HepG2 (cell line): Measurements from ENCODE around the gene APOD. TPM values are rescaled to one million over a fixed set of nuclear protein-coding genes. Genes with fewer than 3 reads are reported as not detected.
A peak's percentile ranks its signal among the peaks of the same experiment; 100 is the strongest.

ENCODE experiments used
- ATF7-NPFF ChIP-seq: sonication (generic); formaldehyde crosslinking; IDR thresholded peaks from 2 replicates; pipeline ENCODE4 v1.8.1; 2023; ENCODE audit warnings: mild to moderate bottlenecking, low read depth, missing genetic modification reagents, moderate library complexity
- BRCA1 ChIP-seq: sonication (generic); formaldehyde crosslinking; IDR thresholded peaks from 2 replicates; pipeline ENCODE4 v1.4.0; 2020; ENCODE audit warnings: missing genetic modification reagents
- CEBPB ChIP-seq: IDR thresholded peaks from 2 replicates; pipeline ENCODE4 v1.6.1; 2011; ENCODE audit warnings: low read depth, low read length, improper control_type of control experiment, borderline replicate concordance
- CHD4 ChIP-seq: fragments of 200-600 bp; sonication (generic); IDR thresholded peaks from 2 replicates; pipeline ENCODE4 v1.7.0; 2017; ENCODE audit warnings: mild to moderate bottlenecking, low read length, borderline replicate concordance
- HDAC1 ChIP-seq: sonication (generic); formaldehyde crosslinking; IDR thresholded peaks from 2 replicates; pipeline ENCODE4 v1.5.1; 2020; ENCODE audit warnings: mild to moderate bottlenecking, missing genetic modification reagents
- HIVEP1 ChIP-seq: sonication (generic); formaldehyde crosslinking; IDR thresholded peaks from 2 replicates; pipeline ENCODE4 v1.4.0; 2020; ENCODE audit warnings: mild to moderate bottlenecking, missing genetic modification reagents
- HNF4G ChIP-seq, 2 experiments: sonication (generic) in 1 of 2; formaldehyde crosslinking in 1 of 2; IDR thresholded peaks; 2 replicates each; pipeline versions ENCODE4 v1.4.0 to v1.6.1; 2011 to 2020; ENCODE audit warnings: borderline replicate concordance in 2 of 2, low read depth in 2 of 2, mild to moderate bottlenecking in 2 of 2, low read length in 1 of 2, missing genetic modification reagents in 1 of 2, moderate library complexity in 1 of 2
- HNRNPL ChIP-seq: fragments of 200-400 bp; formaldehyde crosslinking; IDR thresholded peaks from 2 replicates; pipeline ENCODE4 v1.6.1; 2017; ENCODE audit warnings: mild to moderate bottlenecking, low read depth, low read length
- JUNB ChIP-seq: sonication (generic); formaldehyde crosslinking; IDR thresholded peaks from 2 replicates; pipeline ENCODE4 v1.8.0; 2022; ENCODE audit warnings: missing genetic modification reagents, mild to moderate bottlenecking, borderline replicate concordance
- JUND ChIP-seq: sonication (generic); formaldehyde crosslinking; IDR thresholded peaks from 2 replicates; pipeline ENCODE4 v1.8.0; 2022; ENCODE audit warnings: mild to moderate bottlenecking, missing genetic modification reagents
- MYC ChIP-seq: sonication (generic); formaldehyde crosslinking; IDR thresholded peaks from 2 replicates; pipeline ENCODE4 v1.9.0; 2021; ENCODE audit warnings: missing genetic modification reagents, borderline replicate concordance
- SAFB2 ChIP-seq: sonication (generic); formaldehyde crosslinking; IDR thresholded peaks from 2 replicates; pipeline ENCODE4 v1.5.1; 2020; ENCODE audit warnings: missing genetic modification reagents, low read depth, mild to moderate bottlenecking, borderline replicate concordance
- SATB2 ChIP-seq: sonication (generic); formaldehyde crosslinking; IDR thresholded peaks from 2 replicates; pipeline ENCODE4 v1.5.0; 2020; ENCODE audit warnings: missing genetic modification reagents
- SIX1 ChIP-seq: sonication (generic); formaldehyde crosslinking; IDR thresholded peaks from 2 replicates; pipeline ENCODE4 v1.4.0; 2020; ENCODE audit warnings: missing genetic modification reagents, borderline replicate concordance
- SOX6 ChIP-seq, 2 experiments: fragments of 450-650 bp in 1 of 2; sonication (generic) in 1 of 2; formaldehyde crosslinking in 1 of 2; IDR thresholded peaks; 2 replicates each; pipeline versions ENCODE4 v1.4.0 to v1.6.1; 2017 to 2020; ENCODE audit warnings: antibody characterized with exemption in 1 of 2, mild to moderate bottlenecking in 1 of 2, missing genetic modification reagents in 1 of 2
- SP2 ChIP-seq: sonication (generic); formaldehyde crosslinking; IDR thresholded peaks from 2 replicates; pipeline ENCODE4 v1.5.1; 2020; ENCODE audit warnings: mild to moderate bottlenecking, missing genetic modification reagents
- TAF15 ChIP-seq: fragments of 200-400 bp; formaldehyde crosslinking; IDR thresholded peaks from one replicate; pipeline ENCODE4 v1.6.1; 2018; ENCODE audit warnings: mild to moderate bottlenecking, low read depth, low read length; ENCODE audit not compliant: poor library complexity, severe bottlenecking
- U2AF1 ChIP-seq: fragments of 200-400 bp; formaldehyde crosslinking; optimal IDR thresholded peaks from 2 replicates; pipeline ENCODE3; 2017; ENCODE audit warnings: mild to moderate bottlenecking, low read depth, low read length
- ZBTB20 ChIP-seq: sonication (generic); formaldehyde crosslinking; IDR thresholded peaks from 2 replicates; pipeline ENCODE4 v1.8.1; 2023; ENCODE audit warnings: missing genetic modification reagents, low read depth, mild to moderate bottlenecking, borderline replicate concordance
- ZEB1 ChIP-seq: IDR thresholded peaks from 2 replicates; pipeline ENCODE4 v1.6.1; 2012; ENCODE audit warnings: mild to moderate bottlenecking, low read depth, inconsistent platforms; ENCODE audit not compliant: insufficient replicate concordance
- ZFP37 ChIP-seq: sonication (generic); formaldehyde crosslinking; IDR thresholded peaks from 2 replicates; pipeline ENCODE4 v1.4.0; 2020; ENCODE audit warnings: missing genetic modification reagents, borderline replicate concordance
- ZNF276 ChIP-seq: sonication (generic); formaldehyde crosslinking; IDR thresholded peaks from 2 replicates; pipeline ENCODE4 v1.4.0; 2020; ENCODE audit warnings: mild to moderate bottlenecking, low read depth, missing genetic modification reagents
- ZNF75D ChIP-seq: sonication (generic); formaldehyde crosslinking; IDR thresholded peaks from 2 replicates; pipeline ENCODE4 v1.8.1; 2023; ENCODE audit warnings: missing genetic modification reagents, mild to moderate bottlenecking, borderline replicate concordance
- polyA plus RNA-seq, 8 experiments: library from polyadenylated mRNA; depleted of rRNA in 3 of 8; stranded (reverse) in 7 of 8; unstranded in 1 of 8; fragments of >200 nt; fragmentation: Illumina TruSeq in 4 of 8; extraction: Trizol in 4 of 8; gene quantifications; 2 replicates each; pipeline versions ENCODE4 v1.2.1 to v1.2.3, GENCODE V29; 2011 to 2016; ENCODE audit warnings: low read depth in 4 of 8, missing spikeins in 1 of 8, mixed read lengths in 1 of 8; ENCODE audit not compliant: insufficient read depth in 1 of 8
- total RNA-seq, 5 experiments: library from RNA; depleted of rRNA; stranded (reverse); fragments of >200 nt; fragmentation: Illumina TruSeq; extraction: Trizol; gene quantifications; 2 replicates each; pipeline ENCODE4 v1.2.3, GENCODE V29; 2016; ENCODE audit warnings: low read depth in 1 of 5
- TF ChIP-seq, protein P1 (sequence below): sonication (generic); formaldehyde crosslinking; IDR thresholded peaks from 2 replicates; pipeline ENCODE4 v1.4.0; 2020; ENCODE audit warnings: missing genetic modification reagents, mild to moderate bottlenecking, borderline replicate concordance
- TF ChIP-seq, protein P2 (sequence below): sonication (generic); formaldehyde crosslinking; IDR thresholded peaks from 2 replicates; pipeline ENCODE4 v1.8.0; 2023; ENCODE audit warnings: mild to moderate bottlenecking, missing genetic modification reagents

The APOD gene
- total and polyA plus RNA-seq, 2 of the 13 experiments (the other 11 are each of a cell fraction or from before 2014, with no cell fraction given) = not detected

GRCh38 chr3:195548501-195548900 lies 35.2 kb downstream of the APOD start (continued):
- TF ChIP-seq ZFP37 (CRISPR knock-in tag) (no peak), ATF7-NPFF (CRISPR knock-in tag) (no peak), ZEB1 (peak; percentile 93), JUND (CRISPR knock-in tag) (no peak), SIX1 (peak; percentile 28; the same call in 1 of the 2 replicates), ZNF75D (no peak), HNRNPL (no peak), TAF15 (no peak), ZNF276 (CRISPR knock-in tag) (no peak), SP2 (CRISPR knock-in tag) (no peak), SATB2 (CRISPR knock-in tag) (no peak), HIVEP1 (CRISPR knock-in tag) (no peak), CHD4 (no peak), MYC (no peak), JUNB (CRISPR knock-in tag) (no peak), BRCA1 (CRISPR knock-in tag) (no peak), HDAC1 (0 out of 2 replicates have a peak, but pooled peaks have one; percentile 41), CEBPB (no peak), SAFB2 (CRISPR knock-in tag) (no peak), HNF4G (IDR thresholded peaks at IDR 0.05; ENCODE audit: borderline replicate concordance, low read depth, low read length) (no peak; the same call in 1 of the 2 replicates), HNF4G (CRISPR knock-in tag; IDR thresholded peaks at IDR 0.05; ENCODE audit: borderline replicate concordance, low read depth) (no peak), U2AF1 (no peak), SOX6 (IDR thresholded peaks at IDR 0.05) (no peak), SOX6 (CRISPR knock-in tag; IDR thresholded peaks at IDR 0.05) (peak; percentile 66), ZBTB20 (peak; percentile 52; the same call in 1 of the 2 replicates)
- TF ChIP-seq, protein P1, sequence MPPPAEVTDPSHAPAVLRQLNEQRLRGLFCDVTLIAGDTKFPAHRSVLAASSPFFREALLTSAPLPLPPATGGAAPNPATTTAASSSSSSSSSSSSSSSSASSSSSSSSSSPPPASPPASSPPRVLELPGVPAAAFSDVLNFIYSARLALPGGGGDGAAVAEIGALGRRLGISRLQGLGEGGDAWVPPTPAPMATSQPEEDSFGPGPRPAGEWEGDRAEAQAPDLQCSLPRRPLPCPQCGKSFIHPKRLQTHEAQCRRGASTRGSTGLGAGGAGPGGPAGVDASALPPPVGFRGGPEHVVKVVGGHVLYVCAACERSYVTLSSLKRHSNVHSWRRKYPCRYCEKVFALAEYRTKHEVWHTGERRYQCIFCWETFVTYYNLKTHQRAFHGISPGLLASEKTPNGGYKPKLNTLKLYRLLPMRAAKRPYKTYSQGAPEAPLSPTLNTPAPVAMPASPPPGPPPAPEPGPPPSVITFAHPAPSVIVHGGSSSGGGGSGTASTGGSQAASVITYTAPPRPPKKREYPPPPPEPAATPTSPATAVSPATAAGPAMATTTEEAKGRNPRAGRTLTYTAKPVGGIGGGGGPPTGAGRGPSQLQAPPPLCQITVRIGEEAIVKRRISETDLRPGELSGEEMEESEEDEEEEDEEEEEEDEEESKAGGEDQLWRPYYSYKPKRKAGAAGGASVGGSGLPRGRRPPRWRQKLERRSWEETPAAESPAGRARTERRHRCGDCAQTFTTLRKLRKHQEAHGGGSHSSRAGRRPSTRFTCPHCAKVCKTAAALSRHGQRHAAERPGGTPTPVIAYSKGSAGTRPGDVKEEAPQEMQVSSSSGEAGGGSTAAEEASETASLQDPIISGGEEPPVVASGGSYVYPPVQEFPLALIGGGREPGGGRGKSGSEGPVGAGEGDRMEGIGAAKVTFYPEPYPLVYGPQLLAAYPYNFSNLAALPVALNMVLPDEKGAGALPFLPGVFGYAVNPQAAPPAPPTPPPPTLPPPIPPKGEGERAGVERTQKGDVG (CRISPR knock-in tag) = no peak
- TF ChIP-seq, protein P2, sequence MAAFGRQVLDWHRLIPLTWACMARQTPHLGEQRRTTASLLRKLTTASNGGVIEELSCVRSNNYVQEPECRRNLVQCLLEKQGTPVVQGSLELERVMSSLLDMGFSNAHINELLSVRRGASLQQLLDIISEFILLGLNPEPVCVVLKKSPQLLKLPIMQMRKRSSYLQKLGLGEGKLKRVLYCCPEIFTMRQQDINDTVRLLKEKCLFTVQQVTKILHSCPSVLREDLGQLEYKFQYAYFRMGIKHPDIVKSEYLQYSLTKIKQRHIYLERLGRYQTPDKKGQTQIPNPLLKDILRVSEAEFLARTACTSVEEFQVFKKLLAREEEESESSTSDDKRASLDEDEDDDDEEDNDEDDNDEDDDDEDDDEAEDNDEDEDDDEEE (CRISPR knock-in tag) = no peak
